HG03457 (cell line): ENCODE measurements around the gene PGBD5.
A peak's percentile ranks its signal among the peaks of the same experiment; 100 is the strongest.

Source experiments
- ATAC-seq: cut with Tn5 transposase; IDR thresholded peaks from one replicate; pipeline ENCODE4 v1.9.1; 2021; ENCODE audit warnings: moderate number of reproducible peaks; ENCODE audit not compliant: unreplicated experiment

PGBD5 gene

GRCh38 chr1:230286166-230286889 lies 139.8 kb downstream of the PGBD5 start:
- no peak for ATAC-seq

- no peak for ATAC-seq
Observed at GRCh38 chr1:230285351-230285750, 140.8 kb downstream of the PGBD5 start.

- ATAC-seq, result no peak
Observed at GRCh38 chr1:230284891-230285290, 141.2 kb downstream of the PGBD5 start.

- ATAC-seq, result no peak
Observed at GRCh38 chr1:230283678-230284077, 142.5 kb downstream of the PGBD5 start.

DNA sequence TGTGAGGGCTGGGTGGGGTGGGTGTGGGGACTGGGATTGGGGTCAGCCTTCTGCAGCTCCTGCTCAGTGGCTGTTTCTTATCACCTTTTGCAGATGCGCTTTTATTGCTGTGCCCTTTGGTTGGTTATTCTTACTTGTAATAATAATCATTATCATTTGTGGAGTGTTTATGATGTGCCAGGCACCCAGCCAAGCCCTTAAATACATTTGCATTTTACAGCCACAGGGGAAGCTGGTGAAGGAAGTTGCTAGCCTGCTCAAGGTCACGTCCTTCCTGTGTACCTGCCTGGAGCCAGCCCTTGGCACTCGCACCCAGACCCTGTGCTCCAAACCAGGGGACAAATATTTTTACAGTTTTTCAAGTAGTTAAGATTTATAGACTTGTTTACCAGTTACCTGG lies 144.0 kb downstream of the PGBD5 start:
- peak; percentile 46 for ATAC-seq

DNA sequence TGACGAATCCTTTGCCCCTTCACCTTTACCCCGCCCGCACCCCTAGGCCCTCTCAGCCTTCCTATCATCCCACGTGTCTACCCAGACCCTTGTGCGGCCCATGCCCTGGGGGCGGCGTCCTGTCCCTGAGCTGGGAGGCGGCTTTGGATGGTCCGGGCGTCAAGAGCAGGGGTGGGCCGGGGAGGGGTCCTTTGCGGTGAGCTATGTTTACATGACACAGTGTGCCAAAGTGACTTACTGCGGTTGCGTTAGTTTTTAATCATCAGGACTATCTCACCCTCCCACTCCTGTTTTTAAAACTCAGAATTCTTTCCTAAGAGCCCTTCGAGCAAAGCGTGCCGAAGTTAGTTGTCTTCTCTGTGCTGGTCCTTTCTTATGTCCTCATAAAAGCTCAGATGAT lies 144.6 kb downstream of the PGBD5 start:
- ATAC-seq, result no peak

- no peak for ATAC-seq
Observed at GRCh38 chr1:230280906-230281413, 145.2 kb downstream of the PGBD5 start.

DNA sequence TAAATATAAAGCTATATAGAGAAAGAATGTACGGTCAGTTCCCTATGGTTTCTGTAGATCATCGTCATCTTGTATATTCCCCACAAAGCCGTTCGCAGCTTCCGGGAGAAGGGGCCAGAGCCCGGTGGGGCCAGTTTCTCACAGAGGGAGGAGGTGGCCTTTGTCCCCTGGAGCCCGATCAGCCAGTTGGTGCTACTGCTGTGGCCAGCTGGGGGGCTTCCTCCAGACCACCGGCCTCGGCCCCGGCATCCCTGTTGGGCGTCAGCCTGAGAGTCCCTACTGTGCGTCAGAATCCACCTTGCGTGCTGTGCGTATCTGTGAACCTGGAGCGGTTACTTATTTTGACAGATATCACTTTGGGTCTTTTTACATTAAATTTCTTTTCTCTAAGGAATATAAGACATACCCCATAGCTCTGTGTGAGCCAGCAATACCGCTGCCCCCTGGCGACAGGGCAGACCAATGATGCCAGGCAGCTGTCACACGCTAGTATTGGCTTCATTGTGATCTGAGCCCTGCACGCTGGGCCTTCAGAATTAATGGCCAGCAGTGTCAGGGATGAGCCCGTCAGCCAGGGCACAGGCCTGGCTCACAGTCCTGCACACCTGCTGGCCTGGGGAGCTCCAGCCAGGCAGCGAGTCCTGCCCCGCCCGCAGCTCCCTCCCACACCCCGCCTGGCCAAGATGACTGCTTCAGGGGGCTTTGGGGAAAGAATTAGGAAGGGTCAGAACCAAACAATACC lies 145.9 kb downstream of the PGBD5 start:
- ATAC-seq, result no peak

DNA sequence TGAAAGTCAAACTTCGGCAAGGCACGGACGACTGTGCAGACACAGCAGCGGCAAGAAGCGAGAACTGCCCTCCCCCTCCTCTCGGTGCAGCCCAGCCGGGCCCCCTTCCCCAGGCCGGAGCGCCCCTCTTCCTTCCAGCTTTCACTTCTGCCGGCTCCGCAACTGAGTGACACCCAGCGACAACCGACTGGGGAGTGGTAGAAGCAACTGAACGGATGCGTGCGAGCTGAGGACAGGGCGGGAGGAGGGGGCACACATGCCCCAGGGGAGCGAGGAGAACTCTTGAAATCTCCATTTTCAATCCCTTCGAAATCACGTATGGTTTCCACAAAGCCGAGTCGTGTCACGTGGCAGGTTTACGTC lies 146.6 kb downstream of the PGBD5 start:
- no peak for ATAC-seq

DNA sequence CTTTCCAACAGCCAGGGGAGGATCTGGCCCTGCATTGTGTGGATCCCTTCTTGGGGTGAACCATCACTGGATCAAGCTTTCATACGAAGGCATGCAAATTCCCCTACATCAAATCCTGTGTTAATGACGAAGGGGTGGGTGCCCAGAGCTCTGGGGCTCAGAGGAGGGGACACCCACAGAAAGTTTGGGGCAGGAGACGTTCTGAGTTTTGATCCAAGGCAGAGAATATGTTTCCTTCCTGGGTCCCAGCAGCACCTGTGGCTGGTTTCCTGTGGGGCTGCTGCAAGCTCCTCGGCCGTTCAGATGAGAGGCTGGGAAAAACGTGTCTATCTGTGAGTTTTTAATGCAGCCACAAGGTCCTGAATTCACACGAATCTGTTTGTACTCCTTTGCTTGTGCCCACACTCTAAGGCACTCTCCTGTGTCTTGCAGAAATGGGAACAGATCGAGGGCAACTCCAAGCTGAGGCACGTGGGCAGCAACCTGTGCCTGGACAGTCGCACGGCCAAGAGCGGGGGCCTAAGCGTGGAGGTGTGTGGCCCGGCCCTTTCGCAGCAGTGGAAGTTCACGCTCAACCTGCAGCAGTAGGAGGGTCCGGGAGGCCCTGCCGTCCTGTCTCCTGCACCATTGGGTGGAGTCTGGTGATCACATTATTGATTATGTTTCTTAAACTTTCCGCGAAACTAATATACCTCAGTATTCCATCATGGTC lies 147.1 kb downstream of the PGBD5 start:
- ATAC-seq, result no peak

DNA sequence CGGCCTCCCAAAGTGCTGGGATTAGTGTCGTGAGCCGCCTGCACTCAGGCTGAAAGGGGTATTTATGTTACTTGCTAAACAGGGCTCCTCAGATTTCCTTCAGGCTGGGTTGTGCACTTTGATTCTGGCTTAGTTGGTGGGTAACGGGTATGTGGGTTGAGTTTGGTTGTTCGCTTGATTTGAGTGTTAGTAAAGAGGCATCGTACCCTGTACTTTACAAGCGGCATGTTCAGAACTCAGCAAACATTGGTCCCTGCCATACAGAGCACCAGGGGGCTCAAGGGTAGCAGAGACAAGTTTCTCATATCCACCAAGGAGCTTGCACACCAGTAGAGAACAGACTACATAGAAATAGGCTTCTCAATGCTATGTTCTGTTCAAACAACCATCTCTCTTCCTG lies 147.8 kb downstream of the PGBD5 start:
- ATAC-seq, result no peak

DNA sequence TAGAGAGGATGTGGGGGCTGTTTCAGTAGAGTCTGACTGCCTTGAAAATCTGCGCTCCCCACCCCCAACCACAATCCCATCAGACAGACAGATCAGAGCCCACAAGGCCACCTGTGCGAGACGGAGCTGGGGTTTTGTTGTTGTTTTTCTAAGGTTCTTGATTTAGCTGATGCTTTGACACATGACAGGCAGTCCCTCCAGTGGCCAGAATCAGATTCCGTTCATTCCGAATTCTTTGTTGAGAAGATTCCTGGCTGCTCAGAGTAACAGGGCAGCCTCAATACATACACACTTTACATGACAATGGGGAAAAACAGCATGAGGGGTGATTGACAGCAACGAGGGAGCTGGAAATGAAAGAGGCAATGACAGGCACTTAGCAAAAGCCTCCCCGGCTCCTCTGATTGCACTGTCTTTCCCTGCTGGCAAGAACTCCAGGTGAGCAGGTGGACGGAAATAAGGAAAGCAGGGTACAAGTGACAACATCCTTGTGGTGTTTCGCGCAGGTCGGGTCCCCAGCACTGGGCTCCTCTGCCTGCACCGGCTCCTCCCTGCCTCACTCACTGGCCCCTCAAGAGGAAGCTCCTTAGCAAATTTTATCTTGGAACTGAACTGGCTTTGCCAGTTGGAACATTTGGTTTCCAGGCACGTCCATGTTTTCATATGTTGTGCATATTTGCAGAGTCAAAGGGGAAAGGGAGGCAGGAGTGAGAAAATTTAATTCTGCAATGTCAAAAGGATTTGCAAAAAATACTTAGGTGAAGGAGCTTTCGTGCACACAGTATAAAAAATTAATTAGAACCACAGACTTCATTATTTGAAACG lies 148.7 kb downstream of the PGBD5 start:
- ATAC-seq, result no peak

- ATAC-seq, result no peak
Observed at GRCh38 chr1:230276401-230276800, 149.7 kb downstream of the PGBD5 start.

DNA sequence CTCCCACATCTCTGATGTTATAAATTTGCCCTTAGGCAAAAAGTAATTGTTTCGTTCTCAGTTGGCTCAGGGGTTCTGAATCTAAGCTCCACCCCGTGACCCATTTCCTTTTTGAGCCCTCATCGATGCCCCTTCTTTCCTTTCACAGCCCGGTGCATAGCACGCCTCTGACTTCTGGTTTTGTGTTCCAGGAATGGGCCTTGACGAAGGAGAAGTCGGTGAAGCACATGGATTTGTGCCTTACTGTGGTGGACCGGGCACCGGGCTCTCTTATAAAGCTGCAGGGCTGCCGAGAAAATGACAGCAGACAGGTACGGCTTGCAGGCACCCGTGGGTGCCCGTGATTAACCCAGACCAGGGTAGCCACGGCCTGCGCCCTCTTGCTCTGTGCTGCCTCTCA lies 151.9 kb downstream of the PGBD5 start:
- no peak for ATAC-seq

GRCh38 chr1:230273141-230273710 lies 152.9 kb downstream of the PGBD5 start:
- no peak for ATAC-seq

DNA sequence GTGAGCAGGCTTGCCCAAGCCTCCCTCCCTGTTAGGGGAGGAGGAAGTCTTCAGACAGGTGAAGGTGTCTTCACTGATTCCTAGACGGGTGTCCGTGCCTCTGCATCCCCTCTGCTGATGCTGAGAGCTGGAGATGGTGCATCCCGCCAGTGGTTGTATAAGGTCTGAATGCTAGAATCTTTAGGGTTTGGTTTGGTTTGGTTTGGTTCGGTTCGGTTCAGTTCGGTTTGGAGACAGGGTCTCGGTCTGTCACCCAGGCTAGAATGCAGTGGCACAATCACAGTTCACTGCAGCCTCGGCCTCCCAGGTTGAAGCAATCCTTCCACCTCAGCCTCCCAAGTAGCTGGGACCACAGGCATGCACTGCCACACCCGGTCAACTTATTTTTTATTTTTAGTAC lies 153.6 kb downstream of the PGBD5 start:
- no peak for ATAC-seq

DNA sequence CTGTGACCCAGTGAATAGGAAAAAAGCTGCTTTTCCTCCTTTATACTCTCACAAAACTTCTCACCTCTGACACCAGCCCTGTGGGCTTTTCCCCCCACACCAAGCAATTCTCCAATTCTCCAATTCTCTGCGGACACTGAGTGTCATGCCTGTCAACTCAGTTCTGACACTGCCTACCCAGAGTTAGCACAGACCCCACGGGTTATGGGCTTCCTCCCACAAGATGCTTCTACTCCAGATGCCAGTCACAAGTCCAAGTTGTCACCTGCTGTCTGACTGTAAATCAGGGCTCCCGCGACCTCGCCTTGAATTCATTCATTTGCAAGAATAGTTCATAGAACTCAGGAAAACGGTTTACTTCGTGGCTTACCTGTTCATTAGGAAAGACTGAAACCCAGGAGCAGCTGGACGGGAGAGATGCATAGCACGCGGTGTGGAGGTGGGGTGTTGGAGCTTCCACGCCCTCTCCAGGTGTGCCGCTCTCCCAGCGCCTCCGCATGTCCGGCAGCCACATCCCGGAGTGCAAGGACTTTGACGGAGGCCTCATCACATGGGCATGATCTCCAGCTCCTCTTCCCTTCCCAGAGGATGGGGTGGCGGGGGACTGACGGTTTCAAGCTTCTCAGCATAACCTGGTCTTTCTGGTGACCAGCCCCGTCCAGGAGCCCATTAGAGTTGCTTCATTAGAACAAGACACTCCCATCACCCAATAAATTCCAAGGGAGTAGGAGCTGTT lies 154.7 kb downstream of the PGBD5 start:
- no peak for ATAC-seq

GRCh38 chr1:230270559-230271281 lies 155.4 kb downstream of the PGBD5 start:
- ATAC-seq, result peak; percentile 47

DNA sequence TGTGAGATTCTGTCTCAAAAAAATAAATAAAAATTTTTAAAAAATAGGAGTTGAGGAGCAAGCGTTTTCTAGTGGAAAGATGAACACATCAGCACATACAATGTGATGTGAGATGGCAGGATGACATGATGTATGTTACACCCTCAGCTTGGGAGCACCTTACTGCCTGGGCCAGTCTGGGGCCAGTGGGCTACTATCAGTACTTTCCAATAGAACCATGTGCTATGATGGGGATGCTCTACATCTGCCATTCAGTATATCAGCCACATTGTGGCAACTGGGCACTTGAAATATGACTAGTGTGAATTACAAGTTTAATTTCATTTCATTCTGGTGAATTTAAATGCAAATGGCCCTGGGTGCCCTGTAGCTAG lies 156.0 kb downstream of the PGBD5 start:
- no peak for ATAC-seq
